Thyroid gland (tissue), 4 donors: ENCODE results near the gene RASSF6. TPM values are rescaled to one million over a fixed set of nuclear protein-coding genes. Genes with fewer than 3 reads are reported as not detected.
"Not testable (repeated sequence)": the region's sequence is repeated elsewhere in the genome, so short reads cannot be mapped to it uniquely, and the experiment has no call there.

Source experiments
- DNase-seq, 2 donors: peaks; one replicate each; pipeline ENCODE4 v3.0.0-alpha.2; 2019
- H3K27ac ChIP-seq, 3 donors: fragments of 200-600 bp; sonication (generic); 1 replicate in 2 of 3; 2 replicates in 1 of 3; pipeline ENCODE4 v1.5.1; 2016 to 2019; ENCODE audit warnings: mild to moderate bottlenecking in 1 of 3, moderate library complexity in 1 of 3
- H3K27me3 ChIP-seq: fragments of 200-600 bp; sonication (generic); one replicate; pipeline ENCODE4 v1.5.1; 2019
- H3K36me3 ChIP-seq, 2 donors: fragments of 200-600 bp; sonication (generic); one replicate each; pipeline ENCODE4 v1.5.1; 2016 to 2019
- H3K4me1 ChIP-seq, 2 donors: fragments of 200-600 bp; sonication (generic); one replicate each; pipeline ENCODE4 v1.5.1; 2017 to 2019
- H3K4me3 ChIP-seq, 3 donors: fragments of 200-600 bp; sonication (generic); replicated peaks in 1 of 3; 1 replicate in 2 of 3; 2 replicates in 1 of 3; pipeline ENCODE4 v1.5.1; 2016; ENCODE audit warnings: mild to moderate bottlenecking in 1 of 3
- H3K9me3 ChIP-seq: fragments of 200-600 bp; sonication (generic); one replicate; pipeline ENCODE4 v1.5.1; 2017
- POLR2A ChIP-seq, 2 donors: fragments of 450-650 bp; IDR thresholded peaks; one replicate each; pipeline ENCODE4 v1.6.1; 2017; ENCODE audit warnings: antibody characterized with exemption in 2 of 2, mild to moderate bottlenecking in 2 of 2, moderate library complexity in 1 of 2
- WGBS, 2 donors: methylation state at CpG; one replicate each; pipeline ENCODE4 v1.1.5; 2017; 5-methylcytosine and 5-hydroxymethylcytosine counted together
- intact Hi-C: fragments of 100-400 bp; cut with DNase I; formaldehyde crosslinking; loops from one replicate; pipeline ENCODE4 v1.15.1; 2023
- total RNA-seq, 4 donors: library from RNA; depleted of rRNA; stranded (reverse); fragments of >200 nt; gene quantifications; one replicate each; pipeline ENCODE4 v1.2.3, GENCODE V29; 2016
- TF ChIP-seq, protein P1 (sequence below), 6 experiments: fragments of 200-600 bp in 3 of 6; fragments of 450-650 bp in 3 of 6; sonication (generic) in 3 of 6; IDR thresholded peaks; one replicate each; pipeline ENCODE4 v1.5.1; 2016 to 2019; ENCODE audit warnings: antibody characterized with exemption in 6 of 6, mild to moderate bottlenecking in 2 of 6, inconsistent platforms in 1 of 6, moderate library complexity in 1 of 6

The RASSF6 gene
- total RNA-seq, 4 donors from 2014 or later: 2.5 to 13.1 (median 4.2) TPM

DNA sequence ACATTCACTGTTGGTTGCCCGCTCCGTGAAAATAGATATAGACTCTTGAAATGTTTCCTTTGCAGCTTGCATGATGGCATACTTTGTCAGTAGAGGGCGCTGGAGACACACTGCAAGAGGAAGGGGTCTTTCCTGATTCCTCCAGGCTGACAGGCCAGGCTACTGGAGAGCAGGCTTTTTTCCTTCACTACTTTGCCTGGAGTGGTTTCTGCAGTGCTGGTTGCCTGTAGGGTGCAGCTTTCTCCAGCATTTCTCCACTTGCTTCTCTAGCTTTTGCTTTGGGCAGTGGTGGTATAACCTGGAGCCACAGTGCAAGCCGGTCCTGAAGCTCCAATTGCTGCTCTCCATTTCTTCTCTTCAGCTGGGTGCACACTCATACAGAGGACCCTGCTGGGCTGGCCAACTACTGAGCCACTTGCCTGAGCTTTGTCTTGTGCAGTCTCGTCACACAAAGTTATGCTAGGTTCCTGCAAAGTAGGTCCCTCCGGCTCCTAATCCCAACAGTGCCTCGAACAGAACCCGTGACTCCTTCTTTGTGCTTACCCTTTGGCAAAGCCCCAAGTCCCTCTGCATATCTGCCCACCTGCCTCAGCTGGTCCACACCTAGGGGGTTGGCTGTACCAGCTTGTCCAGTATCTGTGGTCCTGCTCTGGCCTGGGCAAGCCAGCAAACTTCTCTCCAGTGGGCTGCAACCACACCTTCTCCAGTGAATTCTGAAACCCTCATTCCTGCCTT, 46.3 kb downstream of the RASSF6 start:
- no peaks in the 10 kb centered on the region for H3K27me3 ChIP-seq
- peak; percentile 68 to 77 for DNase-seq
- intact Hi-C loops: no loop called here
- 60% methylated on average over 8 of the region's 8 CpGs for WGBS, 2 donors
- H3K9me3 ChIP-seq: no peaks in the 10 kb centered on the region
- H3K27ac ChIP-seq: no peak overlapping the region
- H3K36me3 ChIP-seq: no peaks in the 10 kb centered on the region
- TF ChIP-seq, protein P1, sequence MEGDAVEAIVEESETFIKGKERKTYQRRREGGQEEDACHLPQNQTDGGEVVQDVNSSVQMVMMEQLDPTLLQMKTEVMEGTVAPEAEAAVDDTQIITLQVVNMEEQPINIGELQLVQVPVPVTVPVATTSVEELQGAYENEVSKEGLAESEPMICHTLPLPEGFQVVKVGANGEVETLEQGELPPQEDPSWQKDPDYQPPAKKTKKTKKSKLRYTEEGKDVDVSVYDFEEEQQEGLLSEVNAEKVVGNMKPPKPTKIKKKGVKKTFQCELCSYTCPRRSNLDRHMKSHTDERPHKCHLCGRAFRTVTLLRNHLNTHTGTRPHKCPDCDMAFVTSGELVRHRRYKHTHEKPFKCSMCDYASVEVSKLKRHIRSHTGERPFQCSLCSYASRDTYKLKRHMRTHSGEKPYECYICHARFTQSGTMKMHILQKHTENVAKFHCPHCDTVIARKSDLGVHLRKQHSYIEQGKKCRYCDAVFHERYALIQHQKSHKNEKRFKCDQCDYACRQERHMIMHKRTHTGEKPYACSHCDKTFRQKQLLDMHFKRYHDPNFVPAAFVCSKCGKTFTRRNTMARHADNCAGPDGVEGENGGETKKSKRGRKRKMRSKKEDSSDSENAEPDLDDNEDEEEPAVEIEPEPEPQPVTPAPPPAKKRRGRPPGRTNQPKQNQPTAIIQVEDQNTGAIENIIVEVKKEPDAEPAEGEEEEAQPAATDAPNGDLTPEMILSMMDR (IDR thresholded peaks at IDR 0.05): peak; percentile 38 to 83 (median 73)
- peak in 1 of 2 donors; percentile 5 for TF ChIP-seq POLR2A (IDR thresholded peaks at IDR 0.05)
- no peaks in the 10 kb centered on the region for H3K4me1 ChIP-seq
- H3K4me3 ChIP-seq: no peak overlapping the region

DNA sequence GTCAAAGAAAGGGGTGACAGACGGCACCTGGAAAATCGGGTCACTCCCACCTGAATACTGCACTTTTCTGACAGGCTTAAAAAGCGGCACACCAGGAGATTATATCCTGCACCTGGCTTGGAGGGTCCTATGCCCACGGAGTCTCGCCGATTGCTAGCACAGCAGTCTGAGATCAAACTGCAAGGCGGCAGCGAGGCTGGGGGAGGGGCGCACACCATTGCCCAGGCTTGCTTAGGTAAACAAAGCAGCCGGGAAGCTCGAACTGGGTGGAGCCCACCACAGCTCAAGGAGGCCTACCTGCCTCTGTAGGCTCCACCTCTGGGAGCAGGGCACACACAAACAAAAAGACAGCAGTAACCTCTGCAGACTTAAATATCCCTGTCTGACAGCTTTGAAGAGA, 69.4 kb downstream of the RASSF6 start:
- H3K4me1 ChIP-seq, H3K27me3 ChIP-seq: not testable (repeated sequence)

DNA sequence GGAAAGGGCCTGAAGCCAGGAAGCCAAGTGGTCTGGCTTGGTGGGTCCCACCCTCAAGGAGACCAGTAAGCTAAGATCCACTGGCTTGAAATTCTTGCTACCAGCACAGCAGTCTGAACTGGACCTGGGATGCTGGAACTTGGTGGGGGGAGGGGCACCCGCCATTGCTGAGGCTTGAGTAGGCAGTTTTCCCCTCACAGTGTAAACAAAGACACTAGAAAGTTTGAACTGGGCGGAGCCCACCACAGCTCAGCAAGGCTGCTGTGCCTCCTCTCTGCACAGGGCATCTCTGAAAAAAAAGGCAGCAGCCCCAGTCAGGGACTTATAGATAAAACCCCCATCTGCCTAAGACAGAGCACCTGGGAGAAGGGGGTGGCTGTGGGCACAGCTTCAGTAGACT, 75.6 kb downstream of the RASSF6 start:
- Histone ChIP-seq H3K4me1 (no peaks in the 10 kb centered on the region), H3K4me3 (no peak overlapping the region), H3K27ac (no peak overlapping the region), H3K27me3 (no peaks in the 10 kb centered on the region), H3K36me3 (no peaks in the 10 kb centered on the region), H3K9me3 (no peaks in the 10 kb centered on the region)
- intact Hi-C loops: no loop called here
- 74 to 83% methylated on average over 1 to 2 of the region's 2 CpGs for WGBS, 2 donors
- DNase-seq: no peak
- TF ChIP-seq, protein P1 (IDR thresholded peaks at IDR 0.05): no peak
- TF ChIP-seq POLR2A (IDR thresholded peaks at IDR 0.05): no peak

More for the DNA sequence above, 69.4 kb downstream of the RASSF6 start:
- WGBS, 2 donors: 91 to 96% methylated on average over 9 to 11 of the region's 11 CpGs
- H3K4me3 ChIP-seq, DNase-seq, H3K9me3 ChIP-seq, H3K27ac ChIP-seq, intact Hi-C loops, H3K36me3 ChIP-seq: not testable (repeated sequence)

GRCh38 chr4:73541251-73541650, 79.0 kb downstream of the RASSF6 start:
- H3K4me1 ChIP-seq: no peaks in the 10 kb centered on the region
- 79 to 80% methylated on average over 3 of the region's 3 CpGs for WGBS, 2 donors
- TF ChIP-seq, protein P1 (IDR thresholded peaks at IDR 0.05): no peak
- TF ChIP-seq POLR2A (IDR thresholded peaks at IDR 0.05): no peak
- H3K4me3 ChIP-seq: no peak overlapping the region
- intact Hi-C loops: no loop called here
- no peak for DNase-seq
- no peaks in the 10 kb centered on the region for H3K36me3 ChIP-seq
- H3K27ac ChIP-seq: no peak overlapping the region
- H3K9me3 ChIP-seq: no peaks in the 10 kb centered on the region
- H3K27me3 ChIP-seq: no peaks in the 10 kb centered on the region

- no peak for DNase-seq
- no peaks in the 10 kb centered on the region for H3K36me3 ChIP-seq
- intact Hi-C loops: no loop called here
- no peak for TF ChIP-seq POLR2A (IDR thresholded peaks at IDR 0.05)
- TF ChIP-seq, protein P1 (IDR thresholded peaks at IDR 0.05): no peak
- no peak overlapping the region for H3K27ac ChIP-seq
- H3K4me3 ChIP-seq: no peak overlapping the region
- H3K27me3 ChIP-seq: no peaks in the 10 kb centered on the region
- H3K4me1 ChIP-seq: no peaks in the 10 kb centered on the region
- 77 to 88% methylated on average over 3 of the region's 3 CpGs for WGBS, 2 donors
- H3K9me3 ChIP-seq: no peaks in the 10 kb centered on the region
Observed at GRCh38 chr4:73540826-73541225, 79.4 kb downstream of the RASSF6 start.
